ENCODE data around the gene FAM222B. TPM values are rescaled to one million over a fixed set of nuclear protein-coding genes. Genes with fewer than 3 reads are reported as not detected.

Gene FAM222B
- total RNA-seq, 1 donor from 2014 or later = 14.2 TPM

DNA sequence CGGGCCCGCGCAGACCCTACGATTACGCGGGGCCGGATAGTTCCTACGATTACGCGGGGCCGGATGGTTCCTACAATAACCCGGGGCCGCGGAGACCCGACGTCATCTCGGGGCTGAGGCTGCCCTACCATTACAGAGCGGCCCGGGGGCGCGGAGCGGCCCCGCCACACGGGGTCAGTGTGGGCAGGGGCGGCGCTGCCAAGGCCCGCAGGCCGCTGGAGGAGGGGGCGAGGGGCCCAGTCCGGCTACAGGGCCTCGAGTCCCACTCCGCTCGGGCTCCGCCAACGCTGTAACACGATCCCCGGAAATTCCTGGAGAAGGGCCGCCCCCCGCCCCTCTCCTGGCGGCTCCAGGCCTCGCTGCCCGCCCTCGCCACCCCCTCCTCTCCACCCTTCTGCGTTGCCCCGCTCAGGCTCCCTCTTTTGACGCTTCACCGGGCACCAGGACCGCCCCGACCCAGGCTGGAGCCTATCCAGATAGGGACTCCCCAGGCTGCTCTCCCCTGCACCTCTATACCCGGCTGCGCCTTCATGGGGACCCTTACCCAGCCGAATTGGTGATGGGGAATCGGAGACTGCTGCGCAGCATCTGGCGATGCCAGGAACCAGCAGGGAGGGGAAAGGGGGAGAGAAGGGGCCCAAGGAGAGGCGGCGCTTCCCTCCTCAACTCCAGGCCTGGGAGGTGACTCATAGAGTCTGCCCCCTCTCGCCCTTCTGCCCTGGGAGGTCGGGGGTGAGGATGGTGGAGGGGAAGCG lies 124.8 kb downstream of the FAM222B start, which contains the start of gene RAB34:
RAB34 (minus strand) TSS at position 291 of the 755 bp plus-strand sequence. CDS start 602 bp downstream, outside the sequence.
- intact Hi-C loops (cut with DNase I) = no loop called here
- TF ChIP-seq POLR2A (IDR thresholded peaks at IDR 0.05) (peak in 1 of 2 donors; percentile 61), POLR2AphosphoS5 (IDR thresholded peaks at IDR 0.05; ENCODE audit: insufficient read depth in 1 of 2, low read depth in 1 of 2) (peak in 1 of 2 donors; percentile 89)
- TF ChIP-seq, protein P1, sequence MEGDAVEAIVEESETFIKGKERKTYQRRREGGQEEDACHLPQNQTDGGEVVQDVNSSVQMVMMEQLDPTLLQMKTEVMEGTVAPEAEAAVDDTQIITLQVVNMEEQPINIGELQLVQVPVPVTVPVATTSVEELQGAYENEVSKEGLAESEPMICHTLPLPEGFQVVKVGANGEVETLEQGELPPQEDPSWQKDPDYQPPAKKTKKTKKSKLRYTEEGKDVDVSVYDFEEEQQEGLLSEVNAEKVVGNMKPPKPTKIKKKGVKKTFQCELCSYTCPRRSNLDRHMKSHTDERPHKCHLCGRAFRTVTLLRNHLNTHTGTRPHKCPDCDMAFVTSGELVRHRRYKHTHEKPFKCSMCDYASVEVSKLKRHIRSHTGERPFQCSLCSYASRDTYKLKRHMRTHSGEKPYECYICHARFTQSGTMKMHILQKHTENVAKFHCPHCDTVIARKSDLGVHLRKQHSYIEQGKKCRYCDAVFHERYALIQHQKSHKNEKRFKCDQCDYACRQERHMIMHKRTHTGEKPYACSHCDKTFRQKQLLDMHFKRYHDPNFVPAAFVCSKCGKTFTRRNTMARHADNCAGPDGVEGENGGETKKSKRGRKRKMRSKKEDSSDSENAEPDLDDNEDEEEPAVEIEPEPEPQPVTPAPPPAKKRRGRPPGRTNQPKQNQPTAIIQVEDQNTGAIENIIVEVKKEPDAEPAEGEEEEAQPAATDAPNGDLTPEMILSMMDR (IDR thresholded peaks at IDR 0.05) = no peak
- H3K27me3 ChIP-seq = no peaks in the 10 kb centered on the region
- H3K36me3 ChIP-seq = peaks cover 0 to 25% of the 10 kb centered on the region in 2 donors
- DNase-seq (ENCODE audit: extremely low spot score in 2 of 2) = no peak
- H3K4me1 ChIP-seq = peaks cover 62% of the 10 kb centered on the region
- peak within 1 kb of the TSS; percentile 93 for H3K27ac ChIP-seq
- H3K4me3 ChIP-seq = peak within 1 kb of the TSS; percentile 75 to 91
- no peaks in the 10 kb centered on the region for H3K9me3 ChIP-seq

DNA sequence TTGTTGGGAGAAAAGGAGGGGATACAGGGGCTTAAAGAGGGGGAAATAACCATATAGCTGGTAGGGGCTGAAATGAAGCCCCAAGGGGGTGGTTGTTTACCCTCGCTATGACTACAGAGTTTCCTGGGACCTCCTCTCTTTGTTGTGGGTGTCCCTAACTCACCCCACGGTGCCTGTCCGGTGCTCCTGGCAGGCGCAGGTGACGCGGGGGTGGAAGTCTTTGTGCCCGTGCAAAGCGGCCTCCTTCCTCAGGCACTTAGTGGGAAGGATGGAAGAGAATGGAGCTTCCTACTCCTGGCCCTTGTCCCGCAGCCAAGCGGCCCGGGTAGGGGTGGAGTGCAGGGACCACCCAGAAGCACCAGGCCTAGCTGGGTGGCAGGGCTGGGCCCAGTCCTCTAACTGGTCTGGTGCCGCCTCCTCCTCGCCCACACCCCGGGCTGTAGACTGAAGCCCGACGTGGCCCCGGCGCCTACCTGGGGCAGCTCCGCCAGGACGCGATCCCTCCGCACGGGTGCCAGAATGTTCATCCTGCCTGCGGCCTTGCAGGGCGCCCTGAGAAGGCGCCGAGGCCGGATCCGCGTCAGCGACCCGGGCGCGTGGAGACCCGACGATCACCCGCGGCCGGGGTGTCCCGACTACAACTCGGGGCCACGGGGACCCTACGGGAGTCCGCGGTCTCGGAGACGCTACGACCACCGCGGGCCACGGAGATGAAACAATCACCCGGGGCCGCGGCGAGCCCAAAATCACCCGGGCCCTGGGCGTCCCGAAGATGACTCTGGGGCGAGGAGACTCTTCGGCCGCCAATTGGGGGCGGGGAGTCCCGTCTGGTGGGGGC lies 125.6 kb downstream of the FAM222B start:
- Histone ChIP-seq H3K9me3 (no peaks in the 10 kb centered on the region), H3K4me1 (peaks cover 62% of the 10 kb centered on the region), H3K27ac (peak overlapping the region; percentile 93), H3K4me3 (peak overlapping the region; percentile 75 to 91), H3K36me3 (peaks cover 0 to 18% of the 10 kb centered on the region in 2 donors), H3K27me3 (no peaks in the 10 kb centered on the region)
- TF ChIP-seq, protein P1 (IDR thresholded peaks at IDR 0.05) = no peak
- TF ChIP-seq POLR2AphosphoS5 (IDR thresholded peaks at IDR 0.05; ENCODE audit: insufficient read depth in 1 of 2, low read depth in 1 of 2) = peak in 1 of 2 donors; percentile 35
- no peak for TF ChIP-seq POLR2A (IDR thresholded peaks at IDR 0.05)
- DNase-seq (ENCODE audit: extremely low spot score in 2 of 2) = no peak
- intact Hi-C loops (cut with DNase I) = no loop called here

GRCh38 chr17:28715217-28715616 lies 127.4 kb downstream of the FAM222B start:
- H3K27me3 ChIP-seq = no peaks in the 10 kb centered on the region
- no peak overlapping the region for H3K4me3 ChIP-seq
- intact Hi-C loops (cut with DNase I) = no loop called here
- H3K9me3 ChIP-seq = no peaks in the 10 kb centered on the region
- H3K4me1 ChIP-seq = peaks cover 54% of the 10 kb centered on the region
- no peak for DNase-seq (ENCODE audit: extremely low spot score in 2 of 2)
- H3K36me3 ChIP-seq = peaks cover 0 to 11% of the 10 kb centered on the region in 2 donors
- no peak overlapping the region for H3K27ac ChIP-seq
- TF ChIP-seq, protein P1 (IDR thresholded peaks at IDR 0.05) = no peak
- TF ChIP-seq POLR2A (IDR thresholded peaks at IDR 0.05) (no peak), POLR2AphosphoS5 (IDR thresholded peaks at IDR 0.05; ENCODE audit: insufficient read depth in 1 of 2, low read depth in 1 of 2) (no peak)

GRCh38 chr17:28714281-28714680 lies 128.3 kb downstream of the FAM222B start:
- H3K4me3 ChIP-seq = no peak overlapping the region
- H3K27me3 ChIP-seq = no peaks in the 10 kb centered on the region
- intact Hi-C loops (cut with DNase I) = no loop called here
- DNase-seq (ENCODE audit: extremely low spot score in 2 of 2) = no peak
- peaks cover 61% of the 10 kb centered on the region for H3K4me1 ChIP-seq
- peaks cover 0 to 11% of the 10 kb centered on the region in 2 donors for H3K36me3 ChIP-seq
- TF ChIP-seq, protein P1 (IDR thresholded peaks at IDR 0.05) = no peak
- TF ChIP-seq POLR2A (IDR thresholded peaks at IDR 0.05) (no peak), POLR2AphosphoS5 (IDR thresholded peaks at IDR 0.05; ENCODE audit: insufficient read depth in 1 of 2, low read depth in 1 of 2) (no peak)
- no peak overlapping the region for H3K27ac ChIP-seq
- H3K9me3 ChIP-seq = no peaks in the 10 kb centered on the region
